ENCODE measurements around the gene CENPI.
A peak's percentile ranks its signal among the peaks of the same experiment; 100 is the strongest.
"Not testable (repeated sequence)": the region's sequence is repeated elsewhere in the genome, so short reads cannot be mapped to it uniquely, and the experiment has no call there.

The CENPI gene, protein sequence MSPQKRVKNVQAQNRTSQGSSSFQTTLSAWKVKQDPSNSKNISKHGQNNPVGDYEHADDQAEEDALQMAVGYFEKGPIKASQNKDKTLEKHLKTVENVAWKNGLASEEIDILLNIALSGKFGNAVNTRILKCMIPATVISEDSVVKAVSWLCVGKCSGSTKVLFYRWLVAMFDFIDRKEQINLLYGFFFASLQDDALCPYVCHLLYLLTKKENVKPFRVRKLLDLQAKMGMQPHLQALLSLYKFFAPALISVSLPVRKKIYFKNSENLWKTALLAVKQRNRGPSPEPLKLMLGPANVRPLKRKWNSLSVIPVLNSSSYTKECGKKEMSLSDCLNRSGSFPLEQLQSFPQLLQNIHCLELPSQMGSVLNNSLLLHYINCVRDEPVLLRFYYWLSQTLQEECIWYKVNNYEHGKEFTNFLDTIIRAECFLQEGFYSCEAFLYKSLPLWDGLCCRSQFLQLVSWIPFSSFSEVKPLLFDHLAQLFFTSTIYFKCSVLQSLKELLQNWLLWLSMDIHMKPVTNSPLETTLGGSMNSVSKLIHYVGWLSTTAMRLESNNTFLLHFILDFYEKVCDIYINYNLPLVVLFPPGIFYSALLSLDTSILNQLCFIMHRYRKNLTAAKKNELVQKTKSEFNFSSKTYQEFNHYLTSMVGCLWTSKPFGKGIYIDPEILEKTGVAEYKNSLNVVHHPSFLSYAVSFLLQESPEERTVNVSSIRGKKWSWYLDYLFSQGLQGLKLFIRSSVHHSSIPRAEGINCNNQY

DNA sequence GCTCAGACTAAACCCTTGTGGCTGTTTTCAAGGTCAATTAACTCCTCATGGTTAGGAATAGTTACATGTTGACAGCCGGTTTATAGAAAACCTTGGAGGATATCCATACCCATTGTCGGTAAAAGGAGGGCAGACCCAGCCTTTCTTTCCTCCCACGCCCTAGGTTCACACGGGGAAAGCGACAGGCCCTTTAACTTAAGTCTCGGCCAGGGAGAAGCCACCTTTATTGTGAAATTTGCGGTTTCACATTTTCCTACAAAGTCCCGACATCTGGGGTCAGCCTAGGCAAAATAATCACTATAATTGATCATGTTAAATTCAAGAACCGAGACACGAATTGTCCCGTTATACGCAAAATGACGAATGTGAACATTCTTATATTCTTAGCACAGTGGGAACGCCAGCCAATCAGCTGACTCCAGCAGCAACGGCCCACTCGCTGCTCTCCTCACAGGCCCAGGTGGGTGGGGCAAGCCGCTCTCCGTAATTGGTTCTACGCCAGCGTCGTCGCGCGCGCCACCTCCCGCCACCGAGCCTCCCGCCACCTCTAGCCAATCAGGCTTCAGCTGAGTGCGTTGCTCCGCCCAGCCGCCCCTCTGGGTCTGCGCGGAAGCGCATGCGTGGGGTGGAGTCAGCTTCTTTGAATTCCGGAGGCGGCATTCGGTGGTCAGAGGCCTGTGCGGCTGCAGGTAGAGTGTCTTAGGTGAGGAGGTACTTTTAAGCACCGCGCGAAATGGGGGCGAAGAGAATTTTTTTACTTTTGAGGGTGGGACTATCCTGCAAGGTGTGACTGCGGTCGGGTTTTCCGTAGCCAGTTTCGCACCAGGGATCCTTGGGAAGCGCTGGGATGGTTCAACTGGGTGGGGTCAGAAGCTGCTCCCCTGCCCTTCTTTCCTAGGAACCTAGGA is at the start of gene CENPI:
TSS of gene CENPI (plus strand) at position 659 of the 908 bp plus-strand sequence. CDS start 2,867 bp downstream, outside the sequence.
- H3K27me3 ChIP-seq (ENCODE audit: control insufficient read depth, insufficient read depth, low read length), result no peaks in the 10 kb centered on the region
- H3K9me3 ChIP-seq (ENCODE audit: control insufficient read depth, low read length), result no peaks in the 10 kb centered on the region
- peak within 1 kb of the TSS; percentile 60 for H3K4me3 ChIP-seq (ENCODE audit: low read length)
- H3K9ac ChIP-seq (ENCODE audit: low read length), result peak within 1 kb of the TSS; percentile 64
- no peaks in the 10 kb centered on the region for H3K36me3 ChIP-seq (ENCODE audit: control insufficient read depth, insufficient read depth, low read length)
- H3K4me1 ChIP-seq (ENCODE audit: control insufficient read depth, insufficient read depth, low read length), result peaks cover 3% of the 10 kb centered on the region

DNA sequence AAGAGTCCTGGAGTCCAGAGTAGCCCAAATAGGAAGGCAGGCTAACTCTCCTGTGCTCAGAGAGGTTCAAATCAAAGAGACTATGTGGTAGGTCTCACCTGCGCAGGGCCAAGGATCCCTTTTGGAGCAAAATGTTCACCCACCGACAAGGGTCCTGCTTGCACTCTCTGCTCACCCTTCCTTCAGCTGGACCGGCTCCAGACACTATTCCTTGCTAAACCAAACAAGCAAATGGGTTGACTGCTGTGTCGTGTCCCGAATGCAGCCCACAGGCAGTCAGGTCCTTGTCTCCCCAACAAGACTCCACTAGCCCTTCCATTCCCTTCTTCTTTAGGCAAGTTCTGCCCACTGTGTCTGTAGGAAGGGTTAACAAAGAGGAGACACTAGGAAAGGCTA is 46.9 kb upstream of the CENPI start:
- peak overlapping the region; percentile 84 for H3K9ac ChIP-seq (ENCODE audit: low read length)
- H3K4me1 ChIP-seq (ENCODE audit: control insufficient read depth, insufficient read depth, low read length), result no peaks in the 10 kb centered on the region
- no peaks in the 10 kb centered on the region for H3K9me3 ChIP-seq (ENCODE audit: control insufficient read depth, low read length)
- peak overlapping the region; percentile 40 for H3K4me3 ChIP-seq (ENCODE audit: low read length)
- no peaks in the 10 kb centered on the region for H3K27me3 ChIP-seq (ENCODE audit: control insufficient read depth, insufficient read depth, low read length)
- no peaks in the 10 kb centered on the region for H3K36me3 ChIP-seq (ENCODE audit: control insufficient read depth, insufficient read depth, low read length)

DNA sequence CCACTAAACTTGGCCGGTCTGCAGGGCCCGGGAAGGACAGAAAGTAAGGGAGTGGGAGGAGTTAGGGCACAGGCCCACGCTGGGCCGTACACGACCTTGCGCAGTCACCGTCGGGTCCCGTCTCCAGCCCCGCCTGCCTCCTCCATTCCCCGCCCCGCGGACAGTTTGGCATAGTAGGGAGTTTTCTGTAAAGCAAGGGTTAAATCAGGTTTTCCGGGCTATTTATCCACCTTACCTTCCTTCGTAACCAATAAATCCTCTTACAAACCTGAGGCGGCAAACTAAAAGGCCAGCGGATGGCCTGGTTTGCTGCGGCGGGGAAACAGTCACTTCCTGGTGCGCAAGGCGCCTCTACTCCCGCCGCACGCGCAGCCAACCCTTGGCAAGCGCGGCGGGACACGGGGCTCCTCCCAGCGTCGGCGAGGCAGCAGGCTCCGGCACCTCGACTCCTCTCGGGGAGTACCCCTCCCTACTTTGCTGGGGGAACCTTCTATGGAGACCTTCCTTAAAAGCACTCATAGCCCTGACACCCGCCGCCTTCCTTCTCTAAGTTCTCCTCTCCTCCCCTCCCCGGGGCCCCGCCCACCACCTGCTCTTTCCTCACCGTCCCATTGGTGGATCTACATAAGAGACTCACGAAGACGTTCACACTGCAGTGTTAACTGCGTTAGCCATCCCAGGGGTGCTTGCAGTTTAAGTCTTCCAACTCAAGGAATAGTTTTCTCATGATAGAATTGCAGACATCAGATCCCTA is 46.3 kb upstream of the CENPI start, which contains the start of gene TRMT2B:
TSS of gene TRMT2B (minus strand) at position 563 of the 754 bp plus-strand sequence. CDS start 9,822 bp downstream, outside the sequence.
- peak within 1 kb of the TSS; percentile 84 for H3K9ac ChIP-seq (ENCODE audit: low read length)
- H3K4me3 ChIP-seq (ENCODE audit: low read length), result peak within 1 kb of the TSS; percentile 40
- H3K9me3 ChIP-seq (ENCODE audit: control insufficient read depth, low read length), result no peaks in the 10 kb centered on the region
- no peaks in the 10 kb centered on the region for H3K36me3 ChIP-seq (ENCODE audit: control insufficient read depth, insufficient read depth, low read length)
- H3K4me1 ChIP-seq (ENCODE audit: control insufficient read depth, insufficient read depth, low read length), result no peaks in the 10 kb centered on the region
- no peaks in the 10 kb centered on the region for H3K27me3 ChIP-seq (ENCODE audit: control insufficient read depth, insufficient read depth, low read length)

DNA sequence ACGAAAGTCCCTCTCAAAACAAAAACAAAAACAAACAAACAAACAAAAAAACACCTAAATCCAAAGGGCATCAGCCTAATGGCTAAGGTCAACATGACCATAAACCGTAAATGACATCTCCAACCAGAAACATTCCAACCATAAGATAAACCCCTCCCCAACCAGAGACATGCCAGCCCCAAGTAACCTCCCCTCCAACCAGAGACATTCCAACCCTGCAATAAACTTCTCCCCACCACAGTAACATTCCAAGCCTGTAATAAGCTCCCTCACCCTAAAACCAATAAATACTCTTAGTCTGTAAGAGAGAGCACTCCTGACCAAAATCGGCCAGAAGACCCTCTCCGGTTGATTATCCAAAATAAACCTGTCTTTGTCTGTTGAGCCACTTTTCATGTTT is 41.5 kb upstream of the CENPI start:
- not testable (repeated sequence) for H3K27me3 ChIP-seq (ENCODE audit: control insufficient read depth, insufficient read depth, low read length); H3K36me3 ChIP-seq (ENCODE audit: control insufficient read depth, insufficient read depth, low read length); H3K4me1 ChIP-seq (ENCODE audit: control insufficient read depth, insufficient read depth, low read length); H3K9ac ChIP-seq (ENCODE audit: low read length); H3K4me3 ChIP-seq (ENCODE audit: low read length); H3K9me3 ChIP-seq (ENCODE audit: control insufficient read depth, low read length)

DNA sequence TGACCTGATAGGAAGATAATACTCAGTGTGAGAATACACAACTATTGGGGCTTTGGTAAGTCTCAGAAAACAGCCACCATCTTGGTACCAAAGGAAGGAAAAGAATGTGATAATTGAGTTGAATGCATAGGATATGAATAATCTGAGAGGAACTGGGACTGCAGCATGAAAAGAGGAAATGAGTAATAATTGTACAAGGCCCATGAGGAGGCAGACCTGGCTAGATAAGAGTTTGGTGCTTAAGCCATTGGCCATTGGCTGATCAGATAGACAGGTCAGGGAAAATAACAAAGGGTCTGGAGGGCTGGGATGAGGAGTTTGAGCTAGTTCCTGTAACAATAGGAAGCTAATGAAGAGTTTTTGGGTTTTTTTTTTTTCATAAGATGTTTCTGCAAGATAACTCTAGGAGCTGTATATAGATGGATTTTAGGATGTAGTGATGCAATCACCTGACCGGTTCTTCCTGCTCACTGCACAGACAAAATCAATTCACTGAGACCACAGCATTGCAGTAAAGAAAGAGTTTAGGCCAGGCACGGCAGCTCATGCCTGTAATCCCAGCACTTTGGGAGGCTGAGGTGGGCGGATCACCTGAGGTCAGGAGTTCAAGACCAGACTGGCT is 40.8 kb upstream of the CENPI start:
- H3K36me3 ChIP-seq (ENCODE audit: control insufficient read depth, insufficient read depth, low read length), result no peaks in the 10 kb centered on the region
- no peaks in the 10 kb centered on the region for H3K9me3 ChIP-seq (ENCODE audit: control insufficient read depth, low read length)
- no peak overlapping the region for H3K4me3 ChIP-seq (ENCODE audit: low read length)
- H3K27me3 ChIP-seq (ENCODE audit: control insufficient read depth, insufficient read depth, low read length), result no peaks in the 10 kb centered on the region
- no peaks in the 10 kb centered on the region for H3K4me1 ChIP-seq (ENCODE audit: control insufficient read depth, insufficient read depth, low read length)
- H3K9ac ChIP-seq (ENCODE audit: low read length), result no peak overlapping the region

DNA sequence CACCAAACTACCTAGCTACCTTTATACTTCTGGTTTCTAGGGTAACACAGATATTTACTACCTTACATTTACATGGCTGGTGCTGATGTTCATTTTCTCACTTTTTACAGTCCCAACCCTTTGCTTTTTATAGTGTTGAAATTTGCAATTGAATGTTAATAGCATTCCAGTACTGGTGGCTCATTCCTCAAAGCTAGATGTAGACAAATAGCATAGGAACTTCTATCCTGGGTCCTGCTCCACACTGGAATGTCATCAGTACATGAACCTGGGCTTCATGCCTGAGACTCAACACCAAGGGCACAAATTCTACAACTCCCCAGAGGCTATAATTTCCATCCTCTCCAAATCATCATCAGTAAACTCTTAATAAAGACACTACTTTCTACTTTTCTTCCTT is 35.8 kb upstream of the CENPI start:
- Histone ChIP-seq H3K9me3 (ENCODE audit: control insufficient read depth, low read length) (no peaks in the 10 kb centered on the region), H3K9ac (ENCODE audit: low read length) (no peak overlapping the region), H3K36me3 (ENCODE audit: control insufficient read depth, insufficient read depth, low read length) (no peaks in the 10 kb centered on the region), H3K4me3 (ENCODE audit: low read length) (no peak overlapping the region), H3K27me3 (ENCODE audit: control insufficient read depth, insufficient read depth, low read length) (no peaks in the 10 kb centered on the region), H3K4me1 (ENCODE audit: control insufficient read depth, insufficient read depth, low read length) (no peaks in the 10 kb centered on the region)

DNA sequence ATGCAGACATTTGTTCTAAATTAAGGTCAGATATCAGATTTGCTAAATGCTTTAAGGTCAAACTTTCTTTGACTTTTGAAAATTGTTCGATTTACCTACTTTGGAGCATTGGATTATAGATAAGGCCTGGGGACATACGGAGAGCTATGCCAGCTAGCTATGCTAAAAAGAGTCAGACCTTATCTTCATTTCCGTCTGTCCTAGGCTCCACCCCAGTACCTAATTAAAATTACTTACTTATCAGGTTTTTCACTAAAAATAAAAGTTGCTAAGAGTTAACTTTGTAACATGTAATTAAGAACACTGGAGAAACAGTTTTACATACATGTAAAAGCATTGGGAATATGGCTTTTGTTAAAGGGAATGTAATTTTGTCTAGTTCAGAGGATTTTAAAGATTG is 26.4 kb upstream of the CENPI start:
- H3K4me1 ChIP-seq (ENCODE audit: control insufficient read depth, insufficient read depth, low read length), result no peaks in the 10 kb centered on the region
- H3K4me3 ChIP-seq (ENCODE audit: low read length), result no peak overlapping the region

DNA sequence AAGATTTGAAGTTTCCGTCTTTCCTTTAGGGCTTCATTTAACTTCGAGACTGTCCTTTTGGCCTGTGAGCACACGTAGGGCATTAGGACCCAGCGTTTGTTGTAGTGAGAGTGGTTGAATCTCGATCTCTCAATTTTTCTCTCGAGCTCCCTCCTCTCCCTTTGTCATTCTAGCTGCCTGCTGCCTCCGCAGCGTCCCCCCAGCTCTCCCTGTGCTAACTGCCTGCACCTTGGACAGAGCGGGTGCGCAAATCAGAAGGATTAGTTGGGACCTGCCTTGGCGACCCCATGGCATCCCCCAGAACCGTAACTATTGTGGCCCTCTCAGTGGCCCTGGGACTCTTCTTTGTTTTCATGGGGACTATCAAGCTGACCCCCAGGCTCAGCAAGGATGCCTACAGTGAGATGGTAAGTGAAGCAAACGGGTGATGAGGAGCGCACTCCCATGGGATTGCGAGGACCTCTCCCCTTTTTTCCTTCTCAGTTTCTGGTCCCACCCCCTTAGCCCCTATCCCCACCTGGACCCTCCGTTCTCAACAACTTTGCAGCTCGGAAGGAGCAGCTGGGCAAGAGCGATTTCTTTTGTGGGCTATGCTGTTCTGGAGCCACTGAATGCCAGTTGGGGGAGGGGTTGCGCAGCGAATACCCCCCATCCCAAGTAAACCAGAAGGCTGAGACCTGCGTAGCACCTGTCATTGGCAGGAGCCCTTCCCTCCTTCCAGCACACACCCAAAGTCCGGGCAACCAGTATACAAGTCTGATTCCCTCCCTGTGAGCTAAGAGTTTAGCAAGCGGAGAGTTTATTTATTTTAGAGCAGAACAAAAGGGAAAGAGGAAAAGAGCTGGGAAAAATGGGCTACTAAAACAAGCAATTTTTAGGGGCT is 19.0 kb upstream of the CENPI start, which contains the start of gene TMEM35A:
TSS of gene TMEM35A (plus strand) at position 164 of the 883 bp plus-strand sequence. CDS start at position 288, 124 bp downstream.
- Histone ChIP-seq H3K9me3 (ENCODE audit: control insufficient read depth, low read length) (no peaks in the 10 kb centered on the region), H3K4me1 (ENCODE audit: control insufficient read depth, insufficient read depth, low read length) (no peaks in the 10 kb centered on the region), H3K9ac (ENCODE audit: low read length) (no peak within 1 kb of the TSS), H3K4me3 (ENCODE audit: low read length) (no peak within 1 kb of the TSS), H3K27me3 (ENCODE audit: control insufficient read depth, insufficient read depth, low read length) (no peaks in the 10 kb centered on the region), H3K36me3 (ENCODE audit: control insufficient read depth, insufficient read depth, low read length) (no peaks in the 10 kb centered on the region)

More for the DNA sequence above, 26.4 kb upstream of the CENPI start:
- no peak overlapping the region for H3K9ac ChIP-seq (ENCODE audit: low read length)
- no peaks in the 10 kb centered on the region for H3K36me3 ChIP-seq (ENCODE audit: control insufficient read depth, insufficient read depth, low read length)
- H3K27me3 ChIP-seq (ENCODE audit: control insufficient read depth, insufficient read depth, low read length), result no peaks in the 10 kb centered on the region
- no peaks in the 10 kb centered on the region for H3K9me3 ChIP-seq (ENCODE audit: control insufficient read depth, low read length)

DNA sequence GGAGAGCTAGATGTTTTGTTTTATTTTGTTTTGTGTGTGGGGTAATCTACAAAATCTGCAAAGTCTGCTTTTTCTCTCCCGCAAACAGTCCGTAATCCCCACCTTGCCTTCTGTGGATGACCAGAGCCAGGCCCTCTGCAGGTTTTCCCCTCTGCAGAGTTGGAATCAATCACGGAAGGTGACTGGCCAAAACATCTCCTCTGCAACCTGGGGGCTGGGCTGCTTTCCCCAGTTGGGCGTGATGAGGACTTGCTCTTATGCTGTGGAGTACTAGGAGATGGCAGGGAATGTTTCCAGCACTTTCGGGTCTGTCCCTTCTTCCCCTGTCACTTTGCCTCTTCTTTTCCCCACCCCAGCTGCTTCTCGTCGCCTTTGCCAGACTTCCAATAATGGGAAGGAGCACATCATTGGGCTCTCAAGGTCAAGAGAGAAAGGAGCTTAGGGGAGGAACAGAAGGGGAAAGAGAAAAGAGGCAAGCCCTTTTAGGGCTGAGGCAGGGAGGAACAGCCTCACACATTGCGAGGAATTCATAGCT is 18.2 kb upstream of the CENPI start:
- no peak overlapping the region for H3K9ac ChIP-seq (ENCODE audit: low read length)
- H3K4me1 ChIP-seq (ENCODE audit: control insufficient read depth, insufficient read depth, low read length), result no peaks in the 10 kb centered on the region
- H3K9me3 ChIP-seq (ENCODE audit: control insufficient read depth, low read length), result no peaks in the 10 kb centered on the region
- no peaks in the 10 kb centered on the region for H3K27me3 ChIP-seq (ENCODE audit: control insufficient read depth, insufficient read depth, low read length)
- H3K4me3 ChIP-seq (ENCODE audit: low read length), result no peak overlapping the region
- no peaks in the 10 kb centered on the region for H3K36me3 ChIP-seq (ENCODE audit: control insufficient read depth, insufficient read depth, low read length)

All from mucosa of stomach (tissue), 1 donor.